Gastroesophageal sphincter (tissue), 3 donors: Measurements from ENCODE around the gene TNK2.

Experiments used
- CTCF ChIP-seq, 4 experiments: fragments of 200-600 bp in 2 of 4; fragments of 450-650 bp in 2 of 4; sonication (generic) in 1 of 4; IDR thresholded peaks; one replicate each; pipeline ENCODE4 v1.5.1; 2017 to 2019; ENCODE audit warnings: antibody characterized with exemption in 4 of 4, mild to moderate bottlenecking in 2 of 4, moderate library complexity in 2 of 4
- POLR2AphosphoS5 ChIP-seq: sonication (generic); formaldehyde crosslinking; IDR thresholded peaks from one replicate; pipeline ENCODE4 v1.6.1; 2017; ENCODE audit warnings: antibody characterized with exemption

GRCh38 chr3:195891431-195892104 lies 16.8 kb downstream of the TNK2 start:
- TF ChIP-seq CTCF (IDR thresholded peaks at IDR 0.05), result no peak
- TF ChIP-seq POLR2AphosphoS5, result no peak
